HG03457 (cell line): ENCODE measurements around the gene ABI3BP.

Experiments
- ATAC-seq: cut with Tn5 transposase; IDR thresholded peaks from one replicate; pipeline ENCODE4 v1.9.1; 2021; ENCODE audit warnings: moderate number of reproducible peaks; ENCODE audit not compliant: unreplicated experiment

ABI3BP gene

GRCh38 chr3:100702082-100702979 is 290.9 kb downstream of the ABI3BP start:
- no peak for ATAC-seq

GRCh38 chr3:100700708-100701107 is 292.5 kb downstream of the ABI3BP start:
- no peak for ATAC-seq
